ENCODE measurements around the gene TFAP2D. TPM values are rescaled to one million over a fixed set of nuclear protein-coding genes. Genes with fewer than 3 reads are reported as not detected.

TFAP2D gene
- total RNA-seq: not detected in 2 replicates

- DNase-seq (no peak), ATAC-seq (ENCODE audit: low read depth) (no peak)
- Mint-ChIP-seq H3K27me3 (peaks cover 57% of the 10 kb centered on the region), H3K9me3 (no peaks in the 10 kb centered on the region), H3K4me1 (no peaks in the 10 kb centered on the region), H3K4me3 (no peak within 1 kb of the TSS), H3K27ac (no peak within 1 kb of the TSS), H3K36me3 (ENCODE audit: low read depth) (no peaks in the 10 kb centered on the region)
- POLR2A ChIA-PET: no interaction called here
- CTCF ChIA-PET: interaction anchor here (0.6 kb wide), 1 partner anchor 115 kb away, joined by 3 read pairs; no protein-coding TSS in a partner anchor
- no peak for TF ChIP-seq CTCF (IDR thresholded peaks at IDR 0.05)
- intact Hi-C loops (cut with micrococcal nuclease): no loop called here
Measured at GRCh38 chr6:50713226-50713625, at the start of gene TFAP2D. Gene TFAP2D, plus strand, starts transcription at chr6:50713526. Its CDS starts 530 bp downstream, at chr6:50714056.

- peaks cover 5% of the 10 kb centered on the region for H3K9me3 Mint-ChIP-seq
- CTCF ChIA-PET: no interaction called here
- ATAC-seq (ENCODE audit: low read depth) (no peak), DNase-seq (no peak)
- H3K36me3 Mint-ChIP-seq (ENCODE audit: low read depth): no peaks in the 10 kb centered on the region
- H3K4me1 Mint-ChIP-seq: no peaks in the 10 kb centered on the region
- no peak overlapping the region for H3K27ac Mint-ChIP-seq
- POLR2A ChIA-PET: no interaction called here
- H3K4me3 Mint-ChIP-seq: no peak overlapping the region
- intact Hi-C loops (cut with micrococcal nuclease): no loop called here
- no peaks in the 10 kb centered on the region for H3K27me3 Mint-ChIP-seq
- TF ChIP-seq CTCF (IDR thresholded peaks at IDR 0.05): no peak
Measured at GRCh38 chr6:50663806-50664205, 49.5 kb upstream of the TFAP2D start.

GRCh38 chr6:50666089-50666488 lies 47.2 kb upstream of the TFAP2D start:
- Mint-ChIP-seq H3K9me3 (peaks cover under 1% of the 10 kb centered on the region), H3K4me3 (no peak overlapping the region), H3K27ac (no peak overlapping the region), H3K4me1 (no peaks in the 10 kb centered on the region), H3K27me3 (no peaks in the 10 kb centered on the region), H3K36me3 (ENCODE audit: low read depth) (no peaks in the 10 kb centered on the region)
- intact Hi-C loops (cut with micrococcal nuclease): no loop called here
- ATAC-seq (ENCODE audit: low read depth) (no peak), DNase-seq (no peak)
- no peak for TF ChIP-seq CTCF (IDR thresholded peaks at IDR 0.05)
- ChIA-PET CTCF (no interaction called here), POLR2A (no interaction called here)

- H3K9me3 Mint-ChIP-seq: no peaks in the 10 kb centered on the region
- no peaks in the 10 kb centered on the region for H3K27me3 Mint-ChIP-seq
- intact Hi-C loops (cut with micrococcal nuclease): no loop called here
- ChIA-PET CTCF (no interaction called here), POLR2A (no interaction called here)
- TF ChIP-seq CTCF (IDR thresholded peaks at IDR 0.05): no peak
- no peaks in the 10 kb centered on the region for H3K4me1 Mint-ChIP-seq
- DNase-seq: no peak
- no peaks in the 10 kb centered on the region for H3K36me3 Mint-ChIP-seq (ENCODE audit: low read depth)
- H3K27ac Mint-ChIP-seq: no peak overlapping the region
- no peak overlapping the region for H3K4me3 Mint-ChIP-seq
- ATAC-seq (ENCODE audit: low read depth): no peak
Measured at GRCh38 chr6:50681213-50681824, 32.0 kb upstream of the TFAP2D start.

DNA sequence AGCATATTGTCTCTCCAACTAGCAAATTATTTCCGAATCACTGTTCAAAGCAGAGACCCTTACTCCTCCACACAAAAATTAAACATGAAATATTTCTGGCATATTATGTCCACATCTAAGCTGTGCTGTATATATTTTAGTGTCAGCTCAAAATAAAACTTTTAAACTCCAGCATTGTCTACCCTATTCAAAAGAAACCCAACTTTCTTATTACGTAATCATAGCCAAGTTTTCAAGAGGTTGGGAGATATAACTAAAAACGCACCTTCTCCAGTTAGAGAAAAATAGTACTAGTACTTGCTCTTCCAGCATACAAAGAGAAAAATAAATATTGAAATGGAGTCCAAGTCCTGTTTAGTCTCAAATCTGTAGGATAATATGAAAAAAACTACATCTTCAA lies 24.1 kb upstream of the TFAP2D start:
- H3K4me3 Mint-ChIP-seq: no peak overlapping the region
- ChIA-PET CTCF (no interaction called here), POLR2A (no interaction called here)
- no peaks in the 10 kb centered on the region for H3K27me3 Mint-ChIP-seq
- no peaks in the 10 kb centered on the region for H3K4me1 Mint-ChIP-seq
- TF ChIP-seq CTCF (IDR thresholded peaks at IDR 0.05): no peak
- peaks cover 2% of the 10 kb centered on the region for H3K9me3 Mint-ChIP-seq
- ATAC-seq (ENCODE audit: low read depth): no peak
- intact Hi-C loops (cut with micrococcal nuclease): no loop called here
- no peaks in the 10 kb centered on the region for H3K36me3 Mint-ChIP-seq (ENCODE audit: low read depth)
- H3K27ac Mint-ChIP-seq: no peak overlapping the region
- no peak for DNase-seq

Data from activated B cell treated with CpG ODN at 0.5 μM for 24 hours (primary cell).